Astrocyte of the cerebellum (primary cell): ENCODE data around the gene BAIAP2L2.

Experiments used
- DNase-seq: peaks from one replicate; pipeline ENCODE4 v3.0.0-alpha.2; 2011; ENCODE audit warnings: low read depth
- H3K4me3 ChIP-seq: 2 replicates; pipeline ENCODE4 v1.5.1; 2011; ENCODE audit warnings: mild to moderate bottlenecking, low read depth, low read length, moderate library complexity
- CTCF ChIP-seq: IDR thresholded peaks from 2 replicates; pipeline ENCODE4 v1.5.1; 2012; ENCODE audit warnings: low read length, low read depth, moderate library complexity, mild to moderate bottlenecking; ENCODE audit errors: missing control alignments
- in situ Hi-C: cut with HindIII; loops from 2 replicates; pipeline ENCODE4 v1.10.0; 2017; ENCODE audit warnings: low sequenced_read_pairs

BAIAP2L2 gene

DNA sequence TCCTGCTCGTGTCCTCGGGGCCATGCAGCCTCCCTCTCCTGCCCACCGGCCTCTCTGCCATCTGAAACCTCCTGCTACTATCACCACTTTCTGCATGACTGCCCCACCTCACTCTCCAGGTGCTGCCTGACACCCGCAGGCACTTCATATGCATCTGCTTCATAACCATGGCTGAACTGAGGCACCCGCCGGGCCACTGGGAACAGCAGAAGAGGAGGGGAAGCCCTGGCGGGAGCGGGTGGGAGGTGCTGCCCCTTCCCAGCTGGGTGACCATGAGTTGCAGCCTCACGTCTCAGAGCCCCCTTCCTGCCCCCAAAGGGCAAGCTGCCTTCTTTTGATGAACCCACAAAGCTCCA, 75.0 kb downstream of the BAIAP2L2 start:
- H3K4me3 ChIP-seq = no peak overlapping the region
- in situ Hi-C loops = no loop called here
- DNase-seq = no peak
- no peak for TF ChIP-seq CTCF
